Measurements from ENCODE around the gene TMEM8B.
"Not testable (repeated sequence)": the region's sequence is repeated elsewhere in the genome, so short reads cannot be mapped to it uniquely, and the experiment has no call there.

TMEM8B gene

GRCh38 chr9:35910613-35911359 lies 81.8 kb downstream of the TMEM8B start:
- no peaks in the 10 kb centered on the region for H3K4me1 ChIP-seq (ENCODE audit: insufficient read depth, low read length, severe bottlenecking)
- no peaks in the 10 kb centered on the region for H3K36me3 ChIP-seq (ENCODE audit: insufficient read depth, low read length)
- no peak overlapping the region for H3K9ac ChIP-seq (ENCODE audit: low read length)
- H3K9me2 ChIP-seq (ENCODE audit: low read depth, low read length): no peaks in the 10 kb centered on the region
- H2AFZ ChIP-seq (ENCODE audit: low read length): no peak overlapping the region
- H3K9me3 ChIP-seq (ENCODE audit: low read length): no peaks in the 10 kb centered on the region
- no peaks in the 10 kb centered on the region; the same call in 1 of the 2 replicates for H3K27me3 ChIP-seq (ENCODE audit: insufficient read depth, low read length)
- H3K4me3 ChIP-seq (ENCODE audit: low read depth, low read length, poor library complexity, severe bottlenecking): no peak overlapping the region
- H4K20me1 ChIP-seq (ENCODE audit: insufficient read depth, low read length): no peaks in the 10 kb centered on the region
- TF ChIP-seq EZH2 (IDR thresholded peaks at IDR 0.05; ENCODE audit: borderline replicate concordance, low read length): no peak
- TF ChIP-seq CTCF (IDR thresholded peaks at IDR 0.05; ENCODE audit: low read length): peak; percentile 49
- H3K4me2 ChIP-seq (ENCODE audit: low read length): no peak overlapping the region
- no peak overlapping the region for H3K27ac ChIP-seq (ENCODE audit: low read depth, low read length, poor library complexity, severe bottlenecking)
- H3F3A ChIP-seq (ENCODE audit: insufficient read depth, low read length): no peaks in the 10 kb centered on the region
- H3K79me2 ChIP-seq (ENCODE audit: insufficient read depth, low read length): no peaks in the 10 kb centered on the region

GRCh38 chr9:35911690-35912089 lies 82.7 kb downstream of the TMEM8B start:
- TF ChIP-seq CTCF (IDR thresholded peaks at IDR 0.05; ENCODE audit: low read length): no peak
- TF ChIP-seq EZH2 (IDR thresholded peaks at IDR 0.05; ENCODE audit: borderline replicate concordance, low read length): no peak
- Histone ChIP-seq H3K4me3 (ENCODE audit: low read depth, low read length, poor library complexity, severe bottlenecking) (no peak overlapping the region), H3K4me1 (ENCODE audit: insufficient read depth, low read length, severe bottlenecking) (no peaks in the 10 kb centered on the region), H3K79me2 (ENCODE audit: insufficient read depth, low read length) (no peaks in the 10 kb centered on the region), H3K36me3 (ENCODE audit: insufficient read depth, low read length) (no peaks in the 10 kb centered on the region), H3K27ac (ENCODE audit: low read depth, low read length, poor library complexity, severe bottlenecking) (no peak overlapping the region), H3K9me2 (ENCODE audit: low read depth, low read length) (no peaks in the 10 kb centered on the region), H2AFZ (ENCODE audit: low read length) (no peak overlapping the region), H3K4me2 (ENCODE audit: low read length) (no peak overlapping the region), H4K20me1 (ENCODE audit: insufficient read depth, low read length) (no peaks in the 10 kb centered on the region), H3K9ac (ENCODE audit: low read length) (no peak overlapping the region), H3K9me3 (ENCODE audit: low read length) (no peaks in the 10 kb centered on the region), H3K27me3 (ENCODE audit: insufficient read depth, low read length) (no peaks in the 10 kb centered on the region; the same call in 1 of the 2 replicates), H3F3A (ENCODE audit: insufficient read depth, low read length) (no peaks in the 10 kb centered on the region)

GRCh38 chr9:35912791-35913400 lies 83.9 kb downstream of the TMEM8B start:
- Histone ChIP-seq H3K36me3 (ENCODE audit: insufficient read depth, low read length) (no peaks in the 10 kb centered on the region), H3K27me3 (ENCODE audit: insufficient read depth, low read length) (no peaks in the 10 kb centered on the region; the same call in 1 of the 2 replicates), H3K79me2 (ENCODE audit: insufficient read depth, low read length) (no peaks in the 10 kb centered on the region), H2AFZ (ENCODE audit: low read length) (no peak overlapping the region), H3K9me2 (ENCODE audit: low read depth, low read length) (no peaks in the 10 kb centered on the region), H3K27ac (ENCODE audit: low read depth, low read length, poor library complexity, severe bottlenecking) (no peak overlapping the region), H3K4me2 (ENCODE audit: low read length) (no peak overlapping the region), H3F3A (ENCODE audit: insufficient read depth, low read length) (no peaks in the 10 kb centered on the region), H3K4me1 (ENCODE audit: insufficient read depth, low read length, severe bottlenecking) (no peaks in the 10 kb centered on the region), H3K4me3 (ENCODE audit: low read depth, low read length, poor library complexity, severe bottlenecking) (no peak overlapping the region), H3K9me3 (ENCODE audit: low read length) (no peaks in the 10 kb centered on the region), H3K9ac (ENCODE audit: low read length) (no peak overlapping the region), H4K20me1 (ENCODE audit: insufficient read depth, low read length) (no peaks in the 10 kb centered on the region)
- no peak for TF ChIP-seq CTCF (IDR thresholded peaks at IDR 0.05; ENCODE audit: low read length)
- no peak for TF ChIP-seq EZH2 (IDR thresholded peaks at IDR 0.05; ENCODE audit: borderline replicate concordance, low read length)

GRCh38 chr9:35913429-35913828 lies 84.4 kb downstream of the TMEM8B start:
- H3K4me3 ChIP-seq (ENCODE audit: low read depth, low read length, poor library complexity, severe bottlenecking); H3K9me3 ChIP-seq (ENCODE audit: low read length); H3K79me2 ChIP-seq (ENCODE audit: insufficient read depth, low read length); H3F3A ChIP-seq (ENCODE audit: insufficient read depth, low read length); H3K9ac ChIP-seq (ENCODE audit: low read length); H4K20me1 ChIP-seq (ENCODE audit: insufficient read depth, low read length); H3K9me2 ChIP-seq (ENCODE audit: low read depth, low read length); H3K4me2 ChIP-seq (ENCODE audit: low read length); H3K27me3 ChIP-seq (ENCODE audit: insufficient read depth, low read length); H3K36me3 ChIP-seq (ENCODE audit: insufficient read depth, low read length); H3K4me1 ChIP-seq (ENCODE audit: insufficient read depth, low read length, severe bottlenecking); H2AFZ ChIP-seq (ENCODE audit: low read length); H3K27ac ChIP-seq (ENCODE audit: low read depth, low read length, poor library complexity, severe bottlenecking): not testable (repeated sequence)
